HG02973 (cell line): ENCODE results near the gene ZNF143.

Experiments
- ATAC-seq: cut with Tn5 transposase; IDR thresholded peaks from one replicate; pipeline ENCODE4 v1.9.1; 2021; ENCODE audit warnings: moderate library complexity; ENCODE audit not compliant: unreplicated experiment

Gene ZNF143

DNA sequence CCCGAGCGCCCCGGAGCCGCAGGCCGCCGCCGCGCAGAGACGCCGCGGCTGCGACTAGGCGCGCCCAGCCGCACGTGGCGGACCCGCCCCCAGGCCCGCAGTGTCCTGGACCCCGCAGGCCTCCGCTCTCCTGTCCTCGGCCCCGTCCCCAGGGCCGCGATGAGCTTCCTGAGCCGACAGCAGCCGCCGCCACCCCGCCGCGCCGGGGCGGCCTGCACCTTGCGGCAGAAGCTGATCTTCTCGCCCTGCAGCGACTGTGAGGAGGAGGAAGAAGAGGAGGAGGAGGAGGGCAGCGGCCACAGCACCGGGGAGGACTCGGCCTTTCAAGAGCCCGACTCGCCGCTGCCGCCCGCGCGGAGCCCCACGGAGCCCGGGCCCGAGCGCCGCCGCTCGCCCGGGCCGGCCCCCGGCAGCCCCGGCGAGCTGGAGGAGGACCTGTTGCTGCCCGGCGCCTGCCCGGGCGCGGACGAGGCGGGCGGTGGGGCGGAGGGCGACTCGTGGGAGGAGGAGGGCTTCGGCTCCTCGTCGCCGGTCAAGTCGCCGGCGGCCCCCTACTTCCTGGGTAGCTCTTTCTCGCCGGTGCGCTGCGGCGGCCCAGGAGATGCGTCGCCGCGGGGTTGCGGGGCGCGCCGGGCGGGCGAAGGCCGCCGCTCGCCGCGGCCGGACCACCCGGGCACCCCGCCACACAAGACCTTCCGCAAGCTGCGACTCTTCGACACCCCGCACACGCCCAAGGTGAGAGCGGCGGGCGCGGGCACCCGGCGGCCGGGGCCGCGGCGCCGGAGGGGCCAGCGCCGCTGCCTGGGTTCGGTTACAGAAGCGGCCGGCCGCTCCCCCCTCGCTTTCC, 113.2 kb downstream of the ZNF143 start:
- ATAC-seq, result peak; percentile 8

DNA sequence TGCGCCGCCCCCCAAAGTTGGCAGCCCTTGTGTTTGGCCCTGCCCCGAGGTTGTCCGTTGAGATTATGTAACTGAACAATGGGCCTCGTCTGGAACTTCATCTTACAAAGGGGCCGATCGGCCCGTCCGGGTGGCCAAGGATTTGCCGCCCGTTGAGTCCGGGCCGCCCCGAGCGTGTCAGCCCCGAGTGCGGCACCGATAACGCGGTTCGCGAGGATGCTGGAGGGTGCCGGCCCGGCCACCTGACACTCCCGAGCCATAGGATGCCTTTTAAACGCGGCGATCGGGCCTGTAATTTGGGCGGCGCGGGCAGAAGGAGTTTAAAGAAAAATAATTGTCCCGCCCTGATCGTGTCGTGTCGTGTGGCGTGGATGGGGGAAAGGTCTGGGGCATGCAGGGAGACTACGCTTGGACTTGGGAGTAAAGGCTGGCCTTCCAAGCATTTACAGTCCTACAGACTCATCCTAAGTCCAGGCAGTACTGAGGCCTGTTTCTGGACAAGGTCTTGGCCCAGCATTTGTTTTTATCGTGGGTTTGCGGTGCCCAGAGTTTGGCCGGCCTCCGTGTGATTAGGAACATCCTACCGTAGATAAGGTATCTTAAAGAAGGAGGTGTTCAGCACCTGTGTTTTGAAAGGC, 113.9 kb downstream of the ZNF143 start:
- ATAC-seq, result peak; percentile 0

DNA sequence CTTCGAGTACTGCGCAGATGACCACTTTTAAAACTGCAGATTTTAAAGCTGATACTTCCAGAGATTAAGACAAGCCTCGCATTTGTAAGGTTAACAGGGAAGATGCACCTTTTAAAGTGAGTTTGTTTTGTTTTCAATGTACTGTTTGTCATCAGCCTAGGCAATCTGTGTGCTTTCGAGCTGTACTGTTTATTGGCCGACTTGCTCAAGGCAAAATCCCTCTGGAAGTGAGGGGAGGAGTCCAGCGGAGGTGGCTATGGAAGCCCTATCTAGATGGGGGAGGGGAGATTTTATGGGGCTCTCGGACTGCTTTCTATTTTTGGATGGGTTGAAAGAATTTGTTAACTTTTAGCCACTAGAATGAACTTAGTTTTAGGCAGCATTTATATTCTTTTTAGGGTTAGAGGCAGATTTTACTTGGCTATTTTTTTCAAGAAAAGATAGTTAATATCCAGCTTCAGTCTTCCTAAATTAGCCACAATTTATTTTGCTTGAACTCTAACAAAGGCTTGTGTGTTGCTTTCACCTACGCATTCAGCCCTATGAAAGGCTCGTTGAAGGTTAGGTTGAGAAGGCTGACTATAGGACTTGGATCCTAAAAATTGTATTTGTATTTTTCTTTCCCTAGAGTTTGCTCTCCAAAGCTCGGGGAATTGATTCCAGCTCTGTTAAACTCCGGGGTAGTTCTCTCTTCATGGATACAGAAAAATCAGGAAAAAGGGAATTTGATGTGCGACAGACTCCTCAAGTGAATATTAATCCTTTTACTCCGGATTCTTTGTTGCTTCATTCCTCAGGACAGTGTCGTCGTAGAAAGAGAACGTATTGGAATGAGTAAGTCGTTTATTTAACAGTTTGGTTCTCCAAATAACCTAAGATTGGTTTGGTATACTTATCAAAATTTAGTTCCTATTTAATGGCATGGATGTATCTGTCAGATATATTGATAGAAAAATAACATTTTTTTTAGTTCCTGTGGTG, 114.7 kb downstream of the ZNF143 start:
- ATAC-seq, result no peak

DNA sequence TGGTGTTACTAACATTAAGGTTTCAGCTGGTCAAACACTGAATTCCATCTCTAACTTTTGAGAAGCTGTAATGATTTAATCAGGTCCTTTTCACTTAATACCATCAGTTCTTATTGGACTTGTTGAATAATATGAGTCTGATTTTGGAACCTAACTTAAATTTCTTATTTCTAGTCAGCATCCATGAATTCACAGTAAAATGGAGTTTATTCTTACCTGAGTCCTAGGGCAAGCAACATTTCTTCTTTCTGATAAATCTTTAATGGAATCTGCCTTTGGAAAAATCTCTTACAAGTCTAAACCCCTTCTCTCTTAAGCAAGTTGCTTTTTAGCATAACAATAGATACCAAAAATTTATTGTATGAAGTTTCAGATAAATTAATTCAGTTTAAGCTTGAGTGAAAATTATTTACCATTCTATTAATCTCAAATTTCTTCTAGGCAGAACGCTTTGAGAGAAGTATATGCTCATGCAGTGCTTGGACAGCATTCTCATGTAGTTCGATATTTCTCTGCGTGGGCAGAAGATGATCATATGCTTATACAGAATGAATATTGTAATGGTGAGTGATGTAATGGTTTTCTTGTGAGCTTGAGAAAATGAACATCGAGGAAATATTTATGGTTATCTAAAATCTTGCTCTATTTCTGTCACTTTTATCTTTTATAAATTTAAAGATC, 116.0 kb downstream of the ZNF143 start:
- no peak for ATAC-seq

DNA sequence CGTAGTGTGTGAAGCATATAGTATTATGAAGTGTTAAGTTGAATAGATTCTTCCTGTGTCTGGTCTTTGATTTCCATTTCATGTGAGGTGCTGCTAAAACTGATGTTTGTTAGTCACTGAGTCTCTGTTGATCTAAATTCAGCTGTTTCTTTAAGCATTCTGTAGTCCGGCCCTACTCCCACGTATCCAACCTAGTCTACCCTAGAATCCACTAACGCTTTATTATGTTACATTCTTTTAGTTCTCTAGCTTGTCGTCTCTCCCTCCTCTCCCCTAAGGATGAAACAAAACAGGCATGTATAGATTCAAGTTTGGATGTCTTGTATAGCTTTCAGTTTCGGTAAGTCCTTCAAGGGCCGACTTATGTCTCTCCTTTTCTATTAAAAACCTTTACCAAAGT, 116.7 kb downstream of the ZNF143 start:
- ATAC-seq, result no peak
